BJ (cell line): ENCODE data around the gene SLC39A11. TPM values are rescaled to one million over a fixed set of nuclear protein-coding genes. Genes with fewer than 3 reads are reported as not detected.
"Not testable (repeated sequence)": the region's sequence is repeated elsewhere in the genome, so short reads cannot be mapped to it uniquely, and the experiment has no call there.

Experiments
- CTCF ChIA-PET: fragments of 350-600 bp; formaldehyde crosslinking; extraction: SDS; loops from one replicate; lab custom pipeline; 2021; ENCODE audit warnings: antibody characterized with exemption, inconsistent platforms; lab: Yijun Ruan, JAX
- POLR2A ChIA-PET: fragments of 300-600 bp; sonication (Branson Sonifier 250); formaldehyde crosslinking; extraction: SDS; loops from one replicate; lab custom pipeline; 2021; ENCODE audit warnings: antibody characterized with exemption; lab: Charles Lee
- DNase-seq: peaks from one replicate; pipeline ENCODE4 v3.0.0-alpha.2; 2011; ENCODE audit warnings: low read depth
- H3K27me3 ChIP-seq: 2 replicates; pipeline ENCODE4 v1.6.0; 2011; ENCODE audit warnings: low read length; ENCODE audit not compliant: control insufficient read depth, insufficient read depth
- H3K36me3 ChIP-seq: 2 replicates; pipeline ENCODE4 v1.5.1; 2011; ENCODE audit warnings: low read length; ENCODE audit not compliant: control insufficient read depth, insufficient read depth
- H3K4me3 ChIP-seq: 2 replicates; pipeline ENCODE4 v1.5.1; 2011; ENCODE audit warnings: low read depth, mild to moderate bottlenecking, control low read depth, low read length
- CTCF ChIP-seq: IDR thresholded peaks from 2 replicates; pipeline ENCODE4 v1.5.1; 2011; ENCODE audit warnings: low read depth, mild to moderate bottlenecking, control low read depth, inconsistent platforms, low read length, moderate library complexity; ENCODE audit not compliant: insufficient read depth
- polyA plus RNA-seq: library from polyadenylated mRNA; depleted of rRNA; stranded (reverse); fragments of >200 nt; gene quantifications from 2 replicates; pipeline ENCODE4 v1.2.3, GENCODE V29; 2011

Gene SLC39A11
- polyA plus RNA-seq, 1 experiment, result 20.9 TPM

GRCh38 chr17:72711521-72712310, 380.8 kb downstream of the SLC39A11 start:
- POLR2A ChIA-PET, result no interaction called here
- CTCF ChIA-PET, result interaction anchor here (0.6 to 1.7 kb wide), 4 partner anchors 13 to 151 kb away, joined by 3 to 7 read pairs (median 4); no protein-coding TSS in a partner anchor

GRCh38 chr17:72710834-72711233, 381.7 kb downstream of the SLC39A11 start:
- CTCF ChIA-PET, result interaction anchor here (1.7 kb wide), 1 partner anchor 16 kb away, joined by 4 read pairs; no protein-coding TSS in a partner anchor
- no peak for DNase-seq
- no peak for TF ChIP-seq CTCF
- no peaks in the 10 kb centered on the region for H3K27me3 ChIP-seq
- POLR2A ChIA-PET, result no interaction called here
- H3K36me3 ChIP-seq, result no peaks in the 10 kb centered on the region
- H3K4me3 ChIP-seq, result no peak overlapping the region

More at GRCh38 chr17:72711521-72712310, 380.8 kb downstream of the SLC39A11 start:
- no peak for DNase-seq
- TF ChIP-seq CTCF, result no peak
- Histone ChIP-seq H3K27me3 (no peaks in the 10 kb centered on the region), H3K4me3 (no peak overlapping the region), H3K36me3 (no peaks in the 10 kb centered on the region)

- H3K27me3 ChIP-seq, result no peaks in the 10 kb centered on the region
- ChIA-PET POLR2A (no interaction called here), CTCF (no interaction called here)
- no peaks in the 10 kb centered on the region for H3K36me3 ChIP-seq
- DNase-seq, result no peak
- no peak for TF ChIP-seq CTCF
- no peak overlapping the region for H3K4me3 ChIP-seq
Observed at GRCh38 chr17:72710202-72710601, 382.3 kb downstream of the SLC39A11 start.

- H3K27me3 ChIP-seq, H3K36me3 ChIP-seq, POLR2A ChIA-PET, H3K4me3 ChIP-seq, DNase-seq, CTCF ChIA-PET: not testable (repeated sequence)
Observed at GRCh38 chr17:72708682-72709081, 383.8 kb downstream of the SLC39A11 start.

GRCh38 chr17:72707881-72708280, 384.6 kb downstream of the SLC39A11 start:
- CTCF ChIA-PET, result no interaction called here
- no peak overlapping the region for H3K4me3 ChIP-seq
- POLR2A ChIA-PET, result no interaction called here
- DNase-seq, result no peak
- TF ChIP-seq CTCF, result no peak
- no peaks in the 10 kb centered on the region for H3K27me3 ChIP-seq
- H3K36me3 ChIP-seq, result no peaks in the 10 kb centered on the region
